Stimulated activated memory B cell treated with anti-CD40 and anti-IgM and Interleukin-4, amounts not matched to agents 10 μg/mL and 1 μg/mL and 100 μg/mL, for 72 hours (primary cell): ENCODE results near the gene ACE2.

ENCODE experiments used
- ATAC-seq: fragments of 150-1000 bp; cut with Tn5 transposase; 2 replicates; pipeline ENCODE4 v1.10.0; 2021
- H3K27ac Mint-ChIP-seq: one replicate; pipeline ENCODE4 v1.8.0; 2022; ENCODE audit warnings: mild to moderate bottlenecking, mixed read lengths
- H3K27me3 Mint-ChIP-seq: one replicate; pipeline ENCODE4 v1.8.0; 2022; ENCODE audit warnings: mixed read lengths
- H3K36me3 Mint-ChIP-seq: one replicate; pipeline ENCODE4 v1.8.0; 2022; ENCODE audit warnings: mixed read lengths
- H3K4me1 Mint-ChIP-seq: one replicate; pipeline ENCODE4 v1.8.0; 2022; ENCODE audit warnings: mixed read lengths
- H3K4me3 Mint-ChIP-seq: one replicate; pipeline ENCODE4 v1.8.0; 2022; ENCODE audit warnings: mild to moderate bottlenecking, moderate library complexity, mixed read lengths
- H3K9me3 Mint-ChIP-seq: one replicate; pipeline ENCODE4 v1.8.0; 2022; ENCODE audit warnings: mixed read lengths

The ACE2 gene

DNA sequence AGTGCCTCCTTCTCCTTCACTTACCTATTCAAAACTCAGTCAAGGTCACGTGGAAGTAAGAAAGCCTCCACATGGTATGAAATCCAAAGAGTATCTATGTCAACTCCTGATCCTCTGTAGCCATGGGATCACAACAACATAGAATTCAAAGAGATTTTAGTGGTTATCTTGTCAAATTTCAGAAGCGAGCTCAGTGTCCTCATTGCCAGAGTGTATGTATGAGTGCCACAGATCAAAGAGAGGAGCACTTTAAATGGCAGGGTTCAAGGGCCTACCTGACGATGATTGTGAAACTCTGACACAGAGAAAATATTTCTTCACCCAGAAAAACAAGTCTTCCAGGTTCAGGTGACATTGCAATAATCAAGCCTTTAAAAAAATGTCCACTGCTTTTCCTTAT is 1.2 kb upstream of the ACE2 start:
- H3K9me3 Mint-ChIP-seq = no peaks in the 10 kb centered on the region
- ATAC-seq = no peak
- peaks cover 18% of the 10 kb centered on the region for H3K27me3 Mint-ChIP-seq
- H3K27ac Mint-ChIP-seq = no peak overlapping the region
- no peaks in the 10 kb centered on the region for H3K4me1 Mint-ChIP-seq
- H3K4me3 Mint-ChIP-seq = no peak overlapping the region
- no peaks in the 10 kb centered on the region for H3K36me3 Mint-ChIP-seq

GRCh38 chrX:15600049-15600448 is 711 bp downstream of the ACE2 start:
- H3K4me1 Mint-ChIP-seq = no peaks in the 10 kb centered on the region
- ATAC-seq = no peak
- no peak overlapping the region for H3K4me3 Mint-ChIP-seq
- no peaks in the 10 kb centered on the region for H3K9me3 Mint-ChIP-seq
- peaks cover 18% of the 10 kb centered on the region for H3K27me3 Mint-ChIP-seq
- no peaks in the 10 kb centered on the region for H3K36me3 Mint-ChIP-seq
- H3K27ac Mint-ChIP-seq = no peak overlapping the region

DNA sequence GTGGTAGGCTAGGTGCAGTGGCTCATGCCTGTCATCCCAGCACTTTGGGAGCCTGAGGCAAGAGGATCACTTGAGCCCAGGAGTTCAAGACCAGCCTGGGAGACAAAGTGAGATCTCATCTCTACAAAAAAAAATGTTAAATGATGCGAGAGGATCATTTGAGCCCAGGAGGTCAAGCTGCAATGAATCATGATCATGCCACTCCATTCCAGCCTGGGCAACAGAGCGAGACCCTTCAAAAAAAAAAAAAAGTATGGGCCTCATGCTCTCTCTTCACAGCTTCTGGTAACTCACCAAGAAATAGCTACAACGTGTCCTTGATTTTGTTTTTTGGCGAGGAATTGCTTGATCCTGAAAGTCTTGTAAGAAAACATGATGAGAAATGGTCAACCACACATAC is 1.3 kb downstream of the ACE2 start:
- Mint-ChIP-seq H3K36me3 (no peaks in the 10 kb centered on the region), H3K4me3 (no peak overlapping the region), H3K27me3 (peaks cover 18% of the 10 kb centered on the region), H3K4me1 (no peaks in the 10 kb centered on the region), H3K27ac (no peak overlapping the region), H3K9me3 (no peaks in the 10 kb centered on the region)
- no peak for ATAC-seq

DNA sequence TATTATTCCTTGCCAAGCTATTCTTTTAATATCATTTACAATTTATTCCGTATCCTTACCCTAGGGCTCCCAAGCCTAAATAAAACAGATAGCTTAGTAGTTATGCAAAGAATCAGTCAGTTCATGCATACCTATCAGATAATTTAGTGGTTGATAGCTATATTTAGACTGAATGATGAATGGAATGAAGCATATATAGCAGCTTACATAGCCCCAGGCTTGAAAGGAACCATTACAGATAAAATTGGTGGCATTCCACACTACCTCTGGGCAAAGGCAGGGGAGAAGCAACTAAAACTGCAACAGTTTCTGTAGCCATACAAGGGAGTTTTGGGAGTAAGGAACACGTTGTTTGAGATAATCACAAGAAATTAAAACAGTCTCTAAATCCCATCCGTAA is 2.7 kb downstream of the ACE2 start:
- H3K36me3 Mint-ChIP-seq = no peaks in the 10 kb centered on the region
- H3K27ac Mint-ChIP-seq = no peak overlapping the region
- H3K4me3 Mint-ChIP-seq = no peak overlapping the region
- peaks cover 17% of the 10 kb centered on the region for H3K27me3 Mint-ChIP-seq
- ATAC-seq = no peak
- H3K9me3 Mint-ChIP-seq = no peaks in the 10 kb centered on the region
- H3K4me1 Mint-ChIP-seq = no peaks in the 10 kb centered on the region

GRCh38 chrX:15594371-15594770 is 6.4 kb downstream of the ACE2 start:
- H3K27me3 Mint-ChIP-seq = peaks cover 10% of the 10 kb centered on the region
- no peaks in the 10 kb centered on the region for H3K4me1 Mint-ChIP-seq
- ATAC-seq = no peak
- no peaks in the 10 kb centered on the region for H3K36me3 Mint-ChIP-seq
- no peak overlapping the region for H3K4me3 Mint-ChIP-seq
- no peaks in the 10 kb centered on the region for H3K9me3 Mint-ChIP-seq
- no peak overlapping the region for H3K27ac Mint-ChIP-seq

DNA sequence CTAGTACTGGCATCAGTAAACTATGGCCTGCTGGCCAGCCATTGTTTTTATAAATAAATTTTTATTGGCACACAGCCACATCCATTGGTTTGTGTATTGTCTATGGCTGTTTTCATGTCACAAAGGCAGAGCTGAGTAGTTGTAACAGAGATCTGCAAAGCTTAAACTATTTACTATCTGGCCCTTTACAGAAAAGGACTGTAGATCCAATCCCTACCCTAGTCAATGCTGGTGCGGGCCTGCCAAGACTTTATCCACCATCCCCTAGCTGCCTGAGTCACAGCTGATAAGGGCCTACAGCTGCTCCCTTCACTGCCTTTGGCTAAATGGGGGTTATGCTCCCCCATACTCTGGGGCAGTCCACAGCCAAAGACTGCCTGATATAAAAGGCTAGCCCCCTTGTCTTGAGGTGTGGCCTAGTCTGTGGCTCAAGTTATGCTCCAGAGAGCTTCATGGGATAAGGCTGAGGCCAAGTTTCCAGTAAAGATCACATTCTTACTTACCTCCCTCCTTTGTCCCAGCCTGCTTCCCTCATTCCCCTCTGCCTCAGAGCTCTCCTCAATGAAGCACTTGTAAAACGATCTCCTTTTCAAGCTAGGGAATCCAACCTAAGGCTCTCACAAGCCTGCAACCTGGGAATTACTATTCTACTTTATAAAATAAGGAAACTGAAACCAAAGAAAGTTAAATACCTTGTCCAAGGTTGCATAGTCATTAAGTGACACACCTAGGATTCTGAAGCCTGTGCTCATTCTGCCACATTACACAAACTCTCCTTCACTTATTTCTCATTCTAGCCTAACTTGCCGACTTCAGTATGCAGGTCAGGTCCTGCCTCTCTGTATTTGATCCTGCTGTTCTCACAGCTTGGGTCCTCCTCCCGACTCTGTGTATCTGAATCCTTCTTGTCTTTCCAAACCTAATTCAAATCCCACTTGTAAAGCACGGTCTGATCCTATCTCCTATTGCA is 20.7 kb downstream of the ACE2 start:
- Mint-ChIP-seq H3K4me3 (no peak overlapping the region), H3K36me3 (no peaks in the 10 kb centered on the region), H3K27ac (no peak overlapping the region), H3K27me3 (peaks cover 9% of the 10 kb centered on the region), H3K4me1 (no peaks in the 10 kb centered on the region), H3K9me3 (no peaks in the 10 kb centered on the region)
- ATAC-seq = no peak

DNA sequence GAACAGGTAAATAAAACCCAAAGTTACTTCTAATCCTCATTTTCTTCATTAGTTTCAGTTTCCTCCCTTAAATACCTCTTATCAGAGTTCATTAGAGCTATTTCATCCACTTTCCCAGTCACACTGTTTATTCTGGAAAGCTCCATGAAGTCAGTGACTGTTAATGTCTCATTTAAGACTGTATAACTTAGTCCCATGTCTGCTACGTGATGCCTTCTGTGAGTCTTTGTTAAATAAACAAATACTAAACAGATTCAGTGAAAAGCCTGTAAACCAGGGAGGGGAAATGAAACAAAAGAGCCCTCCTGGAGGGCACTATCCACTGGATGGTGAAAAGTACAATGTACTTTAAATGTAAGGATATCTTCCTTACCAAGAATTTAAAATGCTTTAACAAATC is 24.7 kb downstream of the ACE2 start:
- Mint-ChIP-seq H3K36me3 (no peaks in the 10 kb centered on the region), H3K27ac (no peak overlapping the region), H3K4me1 (no peaks in the 10 kb centered on the region), H3K27me3 (peaks cover 9% of the 10 kb centered on the region), H3K4me3 (no peak overlapping the region), H3K9me3 (no peaks in the 10 kb centered on the region)
- ATAC-seq = no peak

DNA sequence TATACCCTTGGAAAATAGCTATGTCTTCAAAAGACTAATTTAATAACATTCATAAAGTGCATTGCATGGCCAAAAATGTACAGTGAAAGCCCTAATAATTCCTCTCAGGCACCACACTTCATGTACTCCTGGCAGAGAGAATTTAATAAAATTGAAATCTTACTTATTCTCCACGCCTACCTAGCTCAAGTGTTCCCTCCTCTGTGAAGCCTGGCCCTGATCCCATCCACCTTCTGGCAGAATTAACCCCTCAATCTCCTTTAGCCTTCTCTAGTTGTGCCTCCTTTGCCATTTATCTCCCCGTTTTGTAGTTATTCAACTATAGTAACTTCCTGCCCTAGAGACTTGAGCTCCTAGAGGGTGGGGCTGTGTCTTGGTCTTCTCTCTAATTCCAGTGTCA is 26.7 kb downstream of the ACE2 start:
- Mint-ChIP-seq H3K36me3 (no peaks in the 10 kb centered on the region), H3K9me3 (no peaks in the 10 kb centered on the region), H3K4me3 (no peak overlapping the region), H3K27ac (no peak overlapping the region), H3K4me1 (no peaks in the 10 kb centered on the region), H3K27me3 (peaks cover 16% of the 10 kb centered on the region)
- ATAC-seq = no peak

DNA sequence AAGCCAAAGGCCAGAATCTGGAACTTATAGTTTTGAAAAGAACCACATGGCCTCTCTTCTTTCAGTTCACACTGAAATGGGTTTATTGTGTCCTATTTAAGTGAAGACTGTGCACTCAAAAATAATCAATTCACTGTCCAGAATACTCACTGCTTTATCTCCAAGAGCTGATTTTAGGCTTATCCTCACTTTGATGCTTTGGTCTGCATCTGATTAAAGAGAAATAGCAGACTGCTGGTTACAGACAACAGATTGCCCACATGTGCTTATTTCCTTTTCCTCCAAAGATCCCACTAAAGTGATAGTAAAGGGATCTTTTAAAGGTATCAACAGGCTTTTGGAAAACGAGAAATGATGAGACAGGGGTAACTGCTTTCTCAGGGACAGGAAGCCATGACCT is 30.6 kb downstream of the ACE2 start:
- H3K4me3 Mint-ChIP-seq = no peak overlapping the region
- no peak overlapping the region for H3K27ac Mint-ChIP-seq
- H3K9me3 Mint-ChIP-seq = no peaks in the 10 kb centered on the region
- H3K27me3 Mint-ChIP-seq = peaks cover 26% of the 10 kb centered on the region
- no peaks in the 10 kb centered on the region for H3K36me3 Mint-ChIP-seq
- no peaks in the 10 kb centered on the region for H3K4me1 Mint-ChIP-seq
- ATAC-seq = no peak

- ATAC-seq = no peak
- no peaks in the 10 kb centered on the region for H3K4me1 Mint-ChIP-seq
- H3K27me3 Mint-ChIP-seq = peaks cover 26% of the 10 kb centered on the region
- no peaks in the 10 kb centered on the region for H3K36me3 Mint-ChIP-seq
- no peaks in the 10 kb centered on the region for H3K9me3 Mint-ChIP-seq
- no peak overlapping the region for H3K27ac Mint-ChIP-seq
- H3K4me3 Mint-ChIP-seq = no peak overlapping the region
These were observed 32.7 kb downstream of the ACE2 start for GRCh38 chrX:15567886-15568616.

DNA sequence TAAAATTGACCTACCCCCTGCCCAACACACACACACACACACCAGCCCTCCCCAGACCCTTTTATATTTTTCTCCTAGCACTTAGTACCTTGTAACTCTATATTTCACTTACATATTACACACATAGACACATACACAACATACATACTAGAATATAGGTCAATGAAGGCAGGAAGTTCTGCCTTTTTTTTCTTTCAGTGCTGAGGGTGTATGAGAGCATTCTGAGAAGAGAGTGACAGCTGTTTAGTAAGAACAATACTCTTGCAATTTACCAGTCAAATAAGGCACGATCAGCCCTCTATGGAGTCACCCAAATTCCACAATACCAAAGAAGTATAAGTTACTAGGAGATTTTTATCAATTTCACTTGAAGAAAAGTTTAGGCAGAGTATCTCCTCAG is 33.5 kb downstream of the ACE2 start:
- peaks cover 26% of the 10 kb centered on the region for H3K27me3 Mint-ChIP-seq

DNA sequence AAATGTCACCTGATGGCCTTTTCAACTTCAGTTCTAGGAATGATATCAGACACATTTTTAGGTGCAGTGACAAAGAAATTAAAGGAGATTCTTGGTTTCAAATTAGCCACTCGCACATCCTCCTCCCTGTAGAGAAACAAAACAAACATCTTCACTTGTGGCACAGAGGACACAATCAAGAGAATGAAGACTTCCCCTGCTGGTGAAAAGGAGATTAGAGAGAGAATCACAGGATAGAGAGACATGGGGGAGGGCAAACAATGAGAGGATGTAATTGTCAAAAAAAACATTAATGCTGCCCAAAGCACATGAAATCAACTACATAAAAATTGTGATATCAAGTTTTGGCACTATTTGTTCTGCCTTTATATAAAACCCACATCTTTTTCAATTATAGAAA is 34.5 kb downstream of the ACE2 start:
- no peaks in the 10 kb centered on the region for H3K36me3 Mint-ChIP-seq
- ATAC-seq = no peak
- H3K9me3 Mint-ChIP-seq = no peaks in the 10 kb centered on the region
- H3K27ac Mint-ChIP-seq = no peak overlapping the region
- no peak overlapping the region for H3K4me3 Mint-ChIP-seq
- peaks cover 26% of the 10 kb centered on the region for H3K27me3 Mint-ChIP-seq
- H3K4me1 Mint-ChIP-seq = no peaks in the 10 kb centered on the region

More for the DNA sequence above, 33.5 kb downstream of the ACE2 start:
- Mint-ChIP-seq H3K36me3 (no peaks in the 10 kb centered on the region), H3K4me1 (no peaks in the 10 kb centered on the region), H3K9me3 (no peaks in the 10 kb centered on the region), H3K27ac (no peak overlapping the region), H3K4me3 (no peak overlapping the region)
- ATAC-seq = no peak

GRCh38 chrX:15564981-15565579 is 35.7 kb downstream of the ACE2 start:
- H3K9me3 Mint-ChIP-seq = no peaks in the 10 kb centered on the region
- no peak overlapping the region for H3K27ac Mint-ChIP-seq
- H3K36me3 Mint-ChIP-seq = no peaks in the 10 kb centered on the region
- no peak overlapping the region for H3K4me3 Mint-ChIP-seq
- H3K4me1 Mint-ChIP-seq = no peaks in the 10 kb centered on the region
- no peak for ATAC-seq
- H3K27me3 Mint-ChIP-seq = peaks cover 19% of the 10 kb centered on the region

DNA sequence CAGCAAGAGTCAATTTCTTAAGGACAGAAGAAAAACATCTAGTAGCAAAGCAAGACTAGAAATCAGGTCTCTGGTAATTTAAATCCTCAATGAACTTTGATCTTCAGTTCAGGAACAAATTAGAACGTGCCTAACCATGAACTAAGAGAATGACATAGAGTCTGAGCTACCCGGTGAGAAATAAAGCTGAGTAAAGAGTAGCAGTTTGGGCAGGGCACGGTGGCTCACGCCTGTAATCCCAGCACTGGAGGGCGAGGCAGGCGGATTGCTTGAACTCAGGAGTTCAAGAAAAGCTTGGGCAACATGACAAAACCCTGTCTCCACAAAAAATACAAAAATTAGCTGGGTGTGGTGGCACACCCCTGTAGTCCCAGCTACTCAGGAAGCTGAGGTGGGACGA is 37.7 kb downstream of the ACE2 start:
- Mint-ChIP-seq H3K27me3 (peaks cover 18% of the 10 kb centered on the region), H3K27ac (no peak overlapping the region), H3K4me3 (no peak overlapping the region), H3K4me1 (no peaks in the 10 kb centered on the region), H3K9me3 (no peaks in the 10 kb centered on the region), H3K36me3 (no peaks in the 10 kb centered on the region)
- no peak for ATAC-seq

- Mint-ChIP-seq H3K27me3 (peaks cover 2% of the 10 kb centered on the region), H3K9me3 (no peaks in the 10 kb centered on the region), H3K27ac (no peak overlapping the region), H3K4me3 (no peak overlapping the region), H3K36me3 (no peaks in the 10 kb centered on the region), H3K4me1 (no peaks in the 10 kb centered on the region)
- no peak for ATAC-seq
These were observed 39.8 kb downstream of the ACE2 start for GRCh38 chrX:15560924-15561323.
